ENCODE data around the gene ANKRD33B. TPM values are rescaled to one million over a fixed set of nuclear protein-coding genes. Genes with fewer than 3 reads are reported as not detected.
A peak's percentile ranks its signal among the peaks of the same experiment; 100 is the strongest.
"Not testable (repeated sequence)": the region's sequence is repeated elsewhere in the genome, so short reads cannot be mapped to it uniquely, and the experiment has no call there.

Gene ANKRD33B
- total RNA-seq, 4 donors from 2014 or later: 4.4 to 17.2 (median 5.9) TPM

DNA sequence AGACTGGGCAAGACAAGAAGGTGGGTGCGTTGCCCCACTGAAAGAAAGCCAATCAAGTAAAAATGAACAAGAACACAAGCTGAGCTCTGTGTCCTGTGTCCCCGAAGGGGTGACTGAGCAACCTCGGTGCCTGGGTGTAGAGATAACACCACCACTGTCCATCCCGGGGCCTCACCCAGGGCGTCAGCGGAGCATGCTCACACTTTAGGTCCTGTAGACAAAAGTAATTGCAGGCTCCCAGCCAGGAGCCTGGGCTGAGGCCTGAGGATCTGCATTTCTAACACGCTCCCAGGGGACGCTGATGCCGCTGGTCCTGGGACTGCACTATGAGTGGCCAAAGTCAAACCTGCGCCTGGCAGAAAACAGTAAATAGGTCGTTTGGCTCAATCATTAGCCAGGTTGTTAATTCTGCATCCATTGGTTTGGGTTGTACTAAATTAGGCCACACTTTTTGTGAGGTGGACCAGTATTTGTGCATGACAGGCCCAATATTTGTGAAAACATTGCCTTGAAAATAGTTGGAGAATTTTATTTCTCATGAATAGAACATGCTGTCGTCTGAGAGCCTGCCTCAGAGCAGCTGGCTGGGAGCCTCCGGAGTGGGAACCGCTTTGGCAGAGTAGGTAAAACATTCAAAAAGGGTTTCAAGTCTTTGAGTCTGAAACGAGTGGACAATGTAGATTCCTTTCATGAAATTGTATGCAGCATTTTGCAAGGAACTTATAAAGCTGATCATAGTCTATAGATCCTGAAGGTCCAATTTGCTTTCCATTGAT lies 38.3 kb downstream of the ANKRD33B start:
- no peaks in the 10 kb centered on the region for H3K27me3 ChIP-seq
- peak overlapping the region in 3 of 4 donors; percentile 62 to 76 (median 73) for H3K27ac ChIP-seq
- no peak overlapping the region for H3K4me3 ChIP-seq
- ATAC-seq: no peak
- no peak for TF ChIP-seq EP300 (IDR thresholded peaks at IDR 0.05)
- no peak for TF ChIP-seq POLR2A (IDR thresholded peaks at IDR 0.05)
- no peak for TF ChIP-seq POLR2AphosphoS5 (IDR thresholded peaks at IDR 0.05)
- TF ChIP-seq, protein P1, sequence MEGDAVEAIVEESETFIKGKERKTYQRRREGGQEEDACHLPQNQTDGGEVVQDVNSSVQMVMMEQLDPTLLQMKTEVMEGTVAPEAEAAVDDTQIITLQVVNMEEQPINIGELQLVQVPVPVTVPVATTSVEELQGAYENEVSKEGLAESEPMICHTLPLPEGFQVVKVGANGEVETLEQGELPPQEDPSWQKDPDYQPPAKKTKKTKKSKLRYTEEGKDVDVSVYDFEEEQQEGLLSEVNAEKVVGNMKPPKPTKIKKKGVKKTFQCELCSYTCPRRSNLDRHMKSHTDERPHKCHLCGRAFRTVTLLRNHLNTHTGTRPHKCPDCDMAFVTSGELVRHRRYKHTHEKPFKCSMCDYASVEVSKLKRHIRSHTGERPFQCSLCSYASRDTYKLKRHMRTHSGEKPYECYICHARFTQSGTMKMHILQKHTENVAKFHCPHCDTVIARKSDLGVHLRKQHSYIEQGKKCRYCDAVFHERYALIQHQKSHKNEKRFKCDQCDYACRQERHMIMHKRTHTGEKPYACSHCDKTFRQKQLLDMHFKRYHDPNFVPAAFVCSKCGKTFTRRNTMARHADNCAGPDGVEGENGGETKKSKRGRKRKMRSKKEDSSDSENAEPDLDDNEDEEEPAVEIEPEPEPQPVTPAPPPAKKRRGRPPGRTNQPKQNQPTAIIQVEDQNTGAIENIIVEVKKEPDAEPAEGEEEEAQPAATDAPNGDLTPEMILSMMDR (IDR thresholded peaks at IDR 0.05): no peak
- H3K9me3 ChIP-seq: no peaks in the 10 kb centered on the region
- H3K4me1 ChIP-seq: peaks cover 0 to 27% (median 9%) of the 10 kb centered on the region in 3 donors
- 48 to 51% methylated on average over 4 to 11 of the region's 15 CpGs for WGBS, 2 donors (ENCODE audit: low coverage in 1 of 2)
- H3K36me3 ChIP-seq: no peaks in the 10 kb centered on the region

DNA sequence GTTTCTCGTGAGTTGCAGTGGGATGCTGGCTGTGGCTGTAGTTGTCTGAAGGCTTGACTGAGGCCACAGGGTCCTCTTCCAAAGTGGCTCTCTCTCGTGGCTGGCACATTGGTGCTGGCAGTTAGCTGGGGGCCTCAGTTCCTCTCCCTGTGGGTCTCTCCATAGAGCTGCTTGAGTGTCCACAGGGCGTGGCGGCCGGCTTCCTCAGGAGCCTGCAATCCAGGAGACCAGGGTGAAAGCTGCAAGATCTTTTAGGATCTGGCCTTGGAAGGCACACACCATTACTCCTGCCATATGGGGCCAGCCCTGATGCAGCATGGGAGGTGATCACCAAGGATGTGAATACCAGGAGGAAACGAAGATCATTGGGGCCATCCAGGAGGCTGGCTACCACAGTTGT lies 41.1 kb downstream of the ANKRD33B start:
- ATAC-seq: no peak
- H3K9me3 ChIP-seq: no peaks in the 10 kb centered on the region
- H3K27me3 ChIP-seq: no peaks in the 10 kb centered on the region
- peaks cover 0 to 39% (median 11%) of the 10 kb centered on the region in 3 donors for H3K4me1 ChIP-seq
- no peaks in the 10 kb centered on the region for H3K36me3 ChIP-seq
- WGBS, 2 donors (ENCODE audit: low coverage in 1 of 2): 60 to 92% methylated on average over 1 to 6 of the region's 6 CpGs
- TF ChIP-seq, protein P1 (IDR thresholded peaks at IDR 0.05): no peak
- TF ChIP-seq EP300 (IDR thresholded peaks at IDR 0.05) (no peak), POLR2A (IDR thresholded peaks at IDR 0.05) (no peak)
- H3K27ac ChIP-seq: no peak overlapping the region
- no peak overlapping the region for H3K4me3 ChIP-seq

DNA sequence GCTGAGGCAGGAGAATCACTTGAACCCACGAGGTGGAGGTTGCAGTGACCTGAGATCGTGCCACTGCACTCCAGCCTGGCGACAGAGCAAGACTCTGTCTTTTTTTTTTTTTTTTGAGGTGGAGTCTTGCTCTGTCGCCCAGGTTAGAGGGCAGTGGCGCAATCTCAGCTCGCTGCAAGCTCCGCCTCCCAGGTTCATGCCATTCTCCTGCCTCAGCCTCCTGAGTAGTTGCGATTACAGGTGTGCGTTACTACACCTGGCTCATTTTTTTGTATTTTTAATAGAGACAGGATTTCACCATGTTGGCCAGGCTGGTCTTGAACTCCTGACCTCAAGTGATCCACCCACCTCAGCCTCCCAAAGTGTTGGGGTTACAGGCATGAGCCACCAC lies 42.8 kb downstream of the ANKRD33B start:
- not testable (repeated sequence) for H3K27me3 ChIP-seq, H3K9me3 ChIP-seq, H3K27ac ChIP-seq, ATAC-seq, H3K36me3 ChIP-seq, H3K4me3 ChIP-seq
- H3K4me1 ChIP-seq: peaks cover 0 to 30% (median 10%) of the 10 kb centered on the region in 3 donors
- 94 to 97% methylated on average over 5 to 9 of the region's 9 CpGs for WGBS, 2 donors (ENCODE audit: low coverage in 1 of 2)

DNA sequence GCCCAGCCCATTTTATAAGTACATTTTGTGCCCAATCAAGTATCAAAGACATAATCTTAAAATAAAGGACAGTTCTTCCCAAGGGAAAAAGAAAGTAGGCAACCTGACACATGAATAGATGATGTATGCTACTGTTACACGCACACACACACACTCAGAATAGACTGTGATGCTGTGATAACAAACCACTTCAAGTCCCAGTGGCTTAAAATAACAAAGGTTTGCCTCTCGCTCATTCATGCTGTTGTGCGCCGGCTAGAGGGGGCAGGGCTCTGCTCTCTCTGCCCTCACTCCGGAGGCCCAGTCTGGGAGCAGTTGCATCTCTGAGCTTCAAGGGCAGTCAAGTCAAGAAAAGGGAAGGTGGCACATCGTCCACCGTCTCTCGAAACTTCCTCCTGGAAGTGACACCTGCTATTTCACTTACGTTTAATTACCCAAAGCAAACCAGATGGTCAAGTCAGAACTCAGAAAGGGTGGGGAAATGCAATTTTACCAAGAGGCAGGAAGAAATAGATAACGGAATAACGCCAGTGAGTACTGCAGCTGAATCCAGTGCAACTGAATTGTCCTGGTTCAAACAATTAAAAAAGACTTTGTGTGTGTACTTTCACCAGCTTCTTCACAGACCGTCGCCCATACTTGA lies 43.3 kb downstream of the ANKRD33B start:
- H3K36me3 ChIP-seq: no peaks in the 10 kb centered on the region
- peak overlapping the region in 3 of 4 donors; percentile 50 to 66 (median 57) for H3K27ac ChIP-seq
- H3K9me3 ChIP-seq: no peaks in the 10 kb centered on the region
- no peaks in the 10 kb centered on the region for H3K27me3 ChIP-seq
- no peak overlapping the region for H3K4me3 ChIP-seq
- peak; percentile 21 for ATAC-seq
- 37 to 58% methylated on average over 6 to 12 of the region's 13 CpGs for WGBS, 2 donors (ENCODE audit: low coverage in 1 of 2)
- H3K4me1 ChIP-seq: peaks cover 0 to 24% (median 5%) of the 10 kb centered on the region in 3 donors
- TF ChIP-seq, protein P1 (IDR thresholded peaks at IDR 0.05): no peak
- TF ChIP-seq EP300 (IDR thresholded peaks at IDR 0.05): no peak
- no peak for TF ChIP-seq POLR2AphosphoS5 (IDR thresholded peaks at IDR 0.05)
- no peak for TF ChIP-seq POLR2A (IDR thresholded peaks at IDR 0.05)

DNA sequence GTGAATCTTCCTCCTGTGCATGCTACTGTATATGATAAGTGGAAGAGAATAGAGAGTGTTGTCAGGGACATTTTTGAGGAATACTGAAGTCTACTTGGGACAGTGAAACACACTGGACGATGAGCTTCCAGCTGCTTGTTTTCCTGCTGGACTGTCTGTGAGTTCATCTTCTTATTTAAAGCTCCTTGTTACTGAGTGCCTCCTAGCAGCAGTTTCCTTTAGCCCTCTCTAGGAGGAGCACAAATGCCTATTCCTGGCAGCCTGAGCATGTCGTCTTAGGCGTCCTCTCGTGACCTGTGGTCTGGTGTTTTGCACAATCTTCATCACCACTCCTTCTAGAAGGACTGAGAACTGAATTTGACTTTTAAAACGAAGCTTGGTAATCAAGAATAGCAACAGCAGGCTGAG lies 43.8 kb downstream of the ANKRD33B start:
- peak; percentile 69 for TF ChIP-seq POLR2AphosphoS5 (IDR thresholded peaks at IDR 0.05)
- TF ChIP-seq, protein P1 (IDR thresholded peaks at IDR 0.05): peak in 1 of 4 experiments; percentile 22
- no peak for TF ChIP-seq POLR2A (IDR thresholded peaks at IDR 0.05)
- H3K4me1 ChIP-seq: peaks cover 0 to 19% (median 5%) of the 10 kb centered on the region in 3 donors
- 5 to 10% methylated on average over 2 to 5 of the region's 5 CpGs for WGBS, 2 donors (ENCODE audit: low coverage in 1 of 2)
- H3K27me3 ChIP-seq: no peaks in the 10 kb centered on the region
- ATAC-seq: peak; percentile 92
- H3K27ac ChIP-seq: peak overlapping the region in 3 of 4 donors; percentile 50 to 66 (median 57)
- no peaks in the 10 kb centered on the region for H3K9me3 ChIP-seq
- H3K36me3 ChIP-seq: no peaks in the 10 kb centered on the region
- H3K4me3 ChIP-seq: no peak overlapping the region

DNA sequence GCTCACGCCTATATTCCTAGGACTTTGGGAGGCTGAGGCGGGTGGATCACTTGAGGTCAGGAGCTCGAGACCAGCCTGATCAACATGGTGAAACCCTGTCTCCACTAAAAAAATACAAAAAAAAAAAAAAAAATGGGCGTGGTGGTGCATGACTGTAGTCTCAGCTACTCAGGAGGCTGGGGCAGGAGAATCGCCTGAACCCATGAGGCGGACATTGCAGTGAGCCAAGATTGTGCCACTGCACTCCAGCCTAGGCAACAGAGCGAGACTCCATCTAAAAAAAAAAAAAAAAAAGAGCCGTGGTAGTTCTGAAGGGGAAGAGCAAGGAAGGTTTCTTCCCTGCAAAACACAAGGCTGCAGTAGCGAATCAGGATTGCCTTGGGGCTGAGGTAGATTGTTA lies 44.2 kb downstream of the ANKRD33B start:
- H3K27ac ChIP-seq: peak overlapping the region in 3 of 4 donors; percentile 50 to 66 (median 57)
- peak; percentile 9 for ATAC-seq

More for the DNA sequence above, 44.2 kb downstream of the ANKRD33B start:
- peaks cover 0 to 17% (median 5%) of the 10 kb centered on the region in 3 donors for H3K4me1 ChIP-seq
- not testable (repeated sequence) for H3K4me3 ChIP-seq, H3K27me3 ChIP-seq, H3K36me3 ChIP-seq, H3K9me3 ChIP-seq
- 69% methylated on average over 2 of the region's 9 CpGs; no CpG with 5 or more reads in 1 of the 2 donors for WGBS, 2 donors (ENCODE audit: low coverage in 1 of 2)
